ENCODE results near the gene OPRPN.

DNA sequence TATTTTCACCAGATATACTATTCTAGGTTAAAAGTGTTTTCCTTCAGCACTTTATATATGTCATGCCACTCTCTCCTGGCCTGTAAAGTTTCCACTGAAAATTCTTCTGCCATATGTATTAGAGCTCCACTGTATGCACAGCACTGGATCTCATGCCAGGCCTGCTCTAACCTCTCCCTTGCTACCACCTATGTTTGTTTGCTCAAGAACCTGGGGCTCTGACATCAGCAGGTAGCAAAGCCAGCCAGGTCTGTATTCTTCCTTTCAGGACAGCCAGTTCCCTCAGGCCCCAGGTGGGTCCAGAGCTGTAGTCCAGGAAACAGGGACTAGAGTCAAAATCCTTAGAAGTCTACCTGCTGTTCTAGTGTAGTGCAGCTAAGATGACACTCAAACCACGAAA, 55.2 kb downstream of the OPRPN start:
- TF ChIP-seq USF2 (CRISPR knock-in tag; IDR thresholded peaks at IDR 0.05) (no peak), FOXP1 (CRISPR knock-in tag; IDR thresholded peaks at IDR 0.05; ENCODE audit: borderline replicate concordance) (no peak)
- TF ChIP-seq, protein P1, sequence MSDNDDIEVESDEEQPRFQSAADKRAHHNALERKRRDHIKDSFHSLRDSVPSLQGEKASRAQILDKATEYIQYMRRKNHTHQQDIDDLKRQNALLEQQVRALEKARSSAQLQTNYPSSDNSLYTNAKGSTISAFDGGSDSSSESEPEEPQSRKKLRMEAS (CRISPR knock-in tag; IDR thresholded peaks at IDR 0.05): no peak
